Right lung (tissue), 10 donors: ENCODE data around the gene AMPD2. TPM values are rescaled to one million over a fixed set of nuclear protein-coding genes. Genes with fewer than 3 reads are reported as not detected.

Experiments
- DNase-seq, 2 donors: peaks; one replicate each; pipeline ENCODE4 v3.0.0-alpha.2; 2013
- long read RNA-seq, 8 donors: transcript quantifications; one replicate each; lab custom pipeline, GENCODE V29; 2026
- polyA plus RNA-seq, 5 donors: library from polyadenylated mRNA; unstranded; fragments of 120-200 nt; gene quantifications; one replicate each; pipeline versions ENCODE4 v1.2.1 to v1.2.3, GENCODE V29; 2013; ENCODE audit warnings: inconsistent platforms in 1 of 5, low replicate concordance in 1 of 5; ENCODE audit not compliant: insufficient read length in 5 of 5, insufficient read depth in 1 of 5

AMPD2 gene
- 10 to 100 TPM; 34.9 to 56.9 (median 50.8) TPM for polyA plus RNA-seq
- long read RNA-seq, donor 1, partial matches to known transcripts: 0 of 5 reads
- long read RNA-seq, donor 1, other reads (novel, unspliced or antisense): 0 of 5 reads
- long read RNA-seq, donor 2, partial matches to known transcripts: 6 of 7 reads
- long read RNA-seq, donor 2, other reads (novel, unspliced or antisense): 0 of 7 reads
- long read RNA-seq, donor 3, partial matches to known transcripts: 0 of 2 reads
- long read RNA-seq, donor 3, other reads (novel, unspliced or antisense): 0 of 2 reads
- long read RNA-seq, donor 4: 0 reads
- long read RNA-seq, donor 5, partial matches to known transcripts: 0 of 2 reads
- long read RNA-seq, donor 5, other reads (novel, unspliced or antisense): 0 of 2 reads
- long read RNA-seq, donor 6, partial matches to known transcripts: 0 of 3 reads
- long read RNA-seq, donor 6, other reads (novel, unspliced or antisense): 0 of 3 reads
- long read RNA-seq, donor 7, partial matches to known transcripts: 0 of 6 reads
- long read RNA-seq, donor 7, other reads (novel, unspliced or antisense): 0 of 6 reads
- long read RNA-seq, donor 8, partial matches to known transcripts: 0 of 2 reads
- long read RNA-seq, donor 8, other reads (novel, unspliced or antisense): 0 of 2 reads

- DNase-seq: peak; percentile 68 to 77
Measured at GRCh38 chr1:109619576-109620400, at the start of gene AMPD2, which contains the start of gene GNAT2. AMPD2 (plus strand) TSS chr1:109619837; CDS start chr1:109621176, 1,339 bp downstream. GNAT2 (minus strand) TSS chr1:109619616; CDS start chr1:109612870, 6,746 bp downstream.

DNA sequence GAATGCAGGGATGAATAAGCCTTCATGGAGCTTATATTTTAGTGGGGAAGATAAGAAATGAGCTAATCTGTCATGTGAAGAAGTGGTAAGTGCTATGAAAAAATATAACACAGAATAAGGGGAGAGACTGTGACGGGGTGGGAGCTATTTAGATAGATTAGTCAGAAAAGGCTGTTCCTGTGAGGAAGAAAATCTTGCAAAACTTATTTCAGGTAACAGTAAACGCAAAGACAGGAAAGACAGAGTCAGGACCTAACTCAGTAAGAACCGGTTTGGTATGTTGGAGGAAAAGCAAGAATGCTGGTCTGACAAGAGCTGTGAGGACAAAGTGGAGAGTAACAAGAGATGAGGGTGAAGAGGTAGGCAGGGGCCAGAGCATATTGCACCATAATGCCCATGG, 49.2 kb upstream of the AMPD2 start:
- no peak for DNase-seq

- DNase-seq: no peak
Measured at GRCh38 chr1:109573785-109574184, 45.9 kb upstream of the AMPD2 start.

- no peak for DNase-seq
Measured at GRCh38 chr1:109578947-109579443, 40.6 kb upstream of the AMPD2 start.

- peak in 1 of 2 donors; percentile 20 for DNase-seq
Measured at GRCh38 chr1:109579491-109579890, 40.1 kb upstream of the AMPD2 start.

DNA sequence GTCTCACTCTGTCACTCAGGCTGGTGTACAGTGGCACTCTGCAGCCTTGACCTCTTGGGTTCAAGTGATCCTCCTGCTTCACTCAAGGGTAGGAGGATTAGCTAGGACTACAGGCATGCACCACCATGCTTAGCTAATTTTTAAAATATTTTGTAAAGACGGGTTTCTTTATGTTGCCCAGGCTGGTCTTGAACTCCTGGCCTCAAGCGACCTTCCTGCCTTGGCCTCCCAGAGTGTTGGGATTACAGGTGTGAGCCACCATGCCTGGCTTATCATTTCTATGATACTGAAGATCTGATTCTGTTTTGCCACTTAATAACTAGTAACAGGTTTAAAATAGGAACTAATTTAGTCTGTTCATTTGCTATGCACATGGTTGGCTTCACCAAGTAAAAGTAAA, 37.6 kb upstream of the AMPD2 start:
- no peak for DNase-seq

DNA sequence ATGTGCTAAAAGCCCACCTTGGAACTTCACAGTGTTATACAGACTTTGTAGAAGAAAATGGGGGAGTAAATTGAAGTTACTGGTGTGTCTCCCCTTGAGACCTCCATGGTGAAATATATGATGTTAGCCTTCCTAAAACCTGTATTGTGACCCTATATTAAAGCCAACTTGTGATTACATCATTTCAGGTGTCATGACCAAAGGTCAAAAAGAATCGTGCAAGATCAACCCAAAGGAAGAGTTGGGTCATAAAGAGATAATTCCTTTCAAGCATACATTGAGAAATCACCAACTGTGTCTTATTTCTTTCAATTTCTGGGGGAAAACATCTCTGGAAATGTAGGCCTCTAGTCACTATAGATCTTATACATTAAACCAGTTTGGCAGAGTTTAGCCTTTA, 34.9 kb upstream of the AMPD2 start:
- no peak for DNase-seq

GRCh38 chr1:109586055-109586454, 33.6 kb upstream of the AMPD2 start:
- DNase-seq: no peak

DNA sequence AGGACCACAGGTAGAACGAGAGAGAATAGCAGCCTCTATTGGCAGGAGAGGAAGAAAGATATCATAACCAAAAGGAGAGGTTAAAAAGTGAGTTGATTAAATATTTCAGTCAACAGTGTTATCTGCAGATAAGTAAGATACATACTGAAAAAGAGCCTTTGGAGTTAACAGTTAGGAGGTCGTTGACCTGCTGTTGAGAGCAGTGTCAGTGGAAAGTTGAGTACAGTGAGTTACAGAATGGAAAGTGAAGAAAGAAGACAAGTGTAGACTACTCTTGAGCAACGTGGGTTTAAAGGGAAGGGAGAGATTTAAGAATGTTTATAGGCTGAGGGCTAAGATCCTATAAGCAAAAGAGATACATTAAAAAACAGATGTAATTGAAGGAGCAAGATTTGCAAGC, 30.5 kb upstream of the AMPD2 start:
- DNase-seq: no peak

DNA sequence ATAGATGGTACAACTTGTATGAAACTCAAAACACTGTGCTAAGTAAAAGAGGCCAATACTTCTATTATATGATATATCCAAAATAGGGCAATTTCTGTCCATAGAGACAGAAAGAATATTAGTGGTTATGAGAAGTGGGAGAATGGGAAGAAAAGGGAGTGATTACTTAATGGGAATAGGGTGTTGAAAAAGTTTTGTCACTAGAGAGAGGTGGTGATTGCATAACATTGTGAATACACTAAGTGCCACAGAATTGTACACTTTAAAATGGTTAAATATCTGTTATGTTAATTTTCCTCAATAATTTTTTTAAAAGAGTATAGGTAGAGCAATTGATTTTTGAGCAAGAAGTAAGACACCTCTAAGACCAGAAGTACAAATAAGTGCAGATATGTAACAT, 30.0 kb upstream of the AMPD2 start:
- DNase-seq: no peak

DNA sequence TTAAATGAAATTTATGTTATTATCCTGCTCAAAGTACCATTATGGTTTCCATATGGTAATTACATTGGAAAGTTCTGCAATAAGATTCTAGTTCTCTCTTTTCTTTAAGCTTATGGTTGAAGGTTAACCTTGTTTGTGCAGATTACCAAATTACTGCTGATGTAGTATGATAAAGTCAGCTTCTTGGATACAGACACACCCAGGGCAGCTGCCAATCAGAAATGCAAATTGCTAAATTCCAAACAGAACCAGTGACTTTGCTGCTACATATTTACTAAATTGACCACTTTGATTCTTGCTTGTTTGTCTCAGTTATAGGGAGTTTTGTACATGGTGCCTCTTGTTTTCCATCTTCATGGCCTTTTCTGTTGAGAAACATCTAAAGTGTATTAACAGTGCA, 26.7 kb upstream of the AMPD2 start:
- no peak for DNase-seq

- no peak for DNase-seq
Measured at GRCh38 chr1:109595531-109595930, 24.1 kb upstream of the AMPD2 start.

GRCh38 chr1:109598156-109598555, 21.5 kb upstream of the AMPD2 start:
- no peak for DNase-seq

GRCh38 chr1:109598655-109599054, 21.0 kb upstream of the AMPD2 start:
- DNase-seq: no peak

GRCh38 chr1:109603229-109603628, 16.4 kb upstream of the AMPD2 start:
- DNase-seq: no peak

GRCh38 chr1:109605381-109605780, 14.3 kb upstream of the AMPD2 start:
- DNase-seq: no peak

- no peak for DNase-seq
Measured at GRCh38 chr1:109609881-109610280, 9.8 kb upstream of the AMPD2 start.

DNA sequence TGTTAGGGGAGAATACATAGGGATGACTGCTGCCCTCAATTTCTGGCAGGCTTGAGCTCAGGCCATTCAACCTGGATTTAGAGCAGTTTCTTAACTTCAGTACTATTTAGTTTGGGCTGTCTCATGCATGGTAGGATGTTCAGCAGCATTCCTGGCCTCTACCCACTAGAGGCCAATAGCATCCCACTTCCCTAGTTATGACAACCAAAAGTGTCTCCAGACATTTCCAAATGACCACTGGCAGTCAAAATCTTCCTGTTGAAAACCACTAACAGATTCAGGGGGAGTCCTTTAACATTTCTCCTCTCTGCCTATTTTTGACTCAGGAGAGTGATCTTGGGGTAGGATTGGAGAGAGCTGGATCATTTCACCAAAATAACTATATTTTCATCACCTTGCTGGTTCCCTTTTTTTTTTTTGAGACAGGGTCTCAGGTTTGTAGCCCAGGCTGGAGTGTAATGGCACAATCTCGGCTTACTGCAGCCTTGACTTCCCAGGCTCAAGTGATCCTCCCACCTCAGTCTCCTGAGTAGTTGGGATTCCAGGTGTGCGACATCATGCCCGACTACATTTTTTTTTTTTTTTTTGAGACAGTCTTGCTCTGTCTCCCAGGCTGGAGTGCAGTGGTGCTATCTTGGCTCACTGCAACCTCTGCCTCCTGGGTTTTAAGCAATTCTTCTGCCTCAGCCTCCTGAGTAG, 8.9 kb upstream of the AMPD2 start:
- DNase-seq: no peak

GRCh38 chr1:109611308-109611990, 8.2 kb upstream of the AMPD2 start:
- no peak for DNase-seq

- no peak for DNase-seq
Measured at GRCh38 chr1:109613361-109614147, 6.1 kb upstream of the AMPD2 start.
